Activated CD8-positive, alpha-beta memory T cell treated with anti-CD3 and anti-CD28 coated beads for 48 hours (primary cell): Measurements from ENCODE around the gene ABR.

ENCODE experiments used
- DNase-seq, 3 experiments: peaks; one replicate each; pipeline ENCODE4 v3.0.0-alpha.2; 2020; ENCODE audit warnings: low read depth in 2 of 3, low spot score in 2 of 3

The ABR gene

GRCh38 chr17:1179818-1180742, at the start of gene ABR:
Gene ABR (minus strand): TSS chr17:1179981. CDS start chr17:1179727, 254 bp downstream.
- peak in 2 of 3 experiments; percentile 25 to 31 for DNase-seq

- DNase-seq = peak in 1 of 3 experiments; percentile 33
These were observed 49.6 kb upstream of the ABR start for GRCh38 chr17:1229349-1229899.

- no peak for DNase-seq
These were observed 49.1 kb upstream of the ABR start for GRCh38 chr17:1228781-1229348.

GRCh38 chr17:1227917-1228780, 48.4 kb upstream of the ABR start:
- DNase-seq = no peak

- no peak for DNase-seq
These were observed 47.6 kb upstream of the ABR start for GRCh38 chr17:1227365-1227764.

- DNase-seq = no peak
These were observed 46.5 kb upstream of the ABR start for GRCh38 chr17:1226308-1226707.

GRCh38 chr17:1224330-1224729, 44.5 kb upstream of the ABR start:
- no peak for DNase-seq

GRCh38 chr17:1223662-1224061, 43.9 kb upstream of the ABR start:
- no peak for DNase-seq

- DNase-seq = no peak
These were observed 42.5 kb upstream of the ABR start for GRCh38 chr17:1222321-1222720.

GRCh38 chr17:1221209-1221608, 41.4 kb upstream of the ABR start:
- no peak for DNase-seq

GRCh38 chr17:1220346-1220745, 40.6 kb upstream of the ABR start:
- no peak for DNase-seq

- DNase-seq = no peak
These were observed 37.3 kb upstream of the ABR start for GRCh38 chr17:1217089-1217385.

- DNase-seq = no peak
These were observed 36.7 kb upstream of the ABR start for GRCh38 chr17:1216217-1217088.

- DNase-seq = no peak
These were observed 33.2 kb upstream of the ABR start for GRCh38 chr17:1212946-1213345.

GRCh38 chr17:1211287-1211686, 31.5 kb upstream of the ABR start:
- DNase-seq = no peak

GRCh38 chr17:1208966-1209365, 29.2 kb upstream of the ABR start:
- DNase-seq = no peak

- DNase-seq = no peak
These were observed 26.4 kb upstream of the ABR start for GRCh38 chr17:1206026-1206777.

- DNase-seq = no peak
These were observed 24.1 kb upstream of the ABR start for GRCh38 chr17:1203967-1204291.

GRCh38 chr17:1203111-1203966, 23.6 kb upstream of the ABR start:
- peak in 2 of 3 experiments; percentile 23 to 51 for DNase-seq
